NCI-H748 (cell line): ENCODE results near the gene PTPN12.
"Not testable (repeated sequence)": the region's sequence is repeated elsewhere in the genome, so short reads cannot be mapped to it uniquely, and the experiment has no call there.

Experiments used
- DNase-seq: peaks from one replicate; lab custom pipeline; 2025; ENCODE audit not compliant: unreplicated experiment; lab: John Stamatoyannopoulos, UW

Gene PTPN12

DNA sequence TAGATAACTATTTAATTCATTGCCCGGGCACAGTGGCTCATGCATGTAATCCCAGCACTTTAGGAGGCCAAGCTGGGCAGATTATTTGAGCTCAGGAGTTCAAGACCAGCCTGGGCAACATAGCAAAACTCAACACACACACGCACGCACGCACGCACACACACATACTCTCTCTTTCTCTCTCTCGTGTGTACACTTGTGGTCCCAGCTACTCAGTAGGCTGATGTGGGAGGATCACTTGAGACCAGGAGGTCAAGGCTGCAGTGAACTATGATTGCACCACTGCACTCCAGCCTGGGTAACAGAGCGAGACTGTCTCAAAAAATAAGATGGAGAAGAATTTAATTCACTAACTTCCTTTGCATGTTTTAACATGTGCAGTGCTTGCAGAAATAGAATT lies 38.1 kb downstream of the PTPN12 start:
- DNase-seq: no peak

DNA sequence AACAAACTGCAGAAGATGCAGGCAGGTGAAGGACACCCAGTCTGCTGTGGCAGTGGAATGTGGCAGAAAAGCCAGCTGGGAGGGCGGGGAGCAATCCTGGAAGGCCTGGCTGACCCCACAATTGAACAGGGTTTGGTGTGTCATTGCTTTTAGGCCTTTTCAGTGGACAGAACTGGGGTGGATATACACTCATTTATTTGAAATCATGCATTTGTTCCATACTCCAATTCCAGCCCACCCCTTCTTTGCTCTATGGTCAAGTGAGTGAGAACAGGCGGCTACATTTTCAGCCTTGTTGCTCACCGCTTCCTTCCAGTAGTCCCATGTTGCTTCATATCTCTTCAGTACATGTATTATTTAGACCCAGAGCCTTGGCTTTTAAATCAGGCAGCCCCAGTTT lies 39.8 kb downstream of the PTPN12 start:
- no peak for DNase-seq

GRCh38 chr7:77579797-77580196 lies 42.7 kb downstream of the PTPN12 start:
- DNase-seq: no peak

GRCh38 chr7:77580762-77581350 lies 43.8 kb downstream of the PTPN12 start:
- no peak for DNase-seq

GRCh38 chr7:77587272-77587671 lies 50.2 kb downstream of the PTPN12 start:
- DNase-seq: no peak

DNA sequence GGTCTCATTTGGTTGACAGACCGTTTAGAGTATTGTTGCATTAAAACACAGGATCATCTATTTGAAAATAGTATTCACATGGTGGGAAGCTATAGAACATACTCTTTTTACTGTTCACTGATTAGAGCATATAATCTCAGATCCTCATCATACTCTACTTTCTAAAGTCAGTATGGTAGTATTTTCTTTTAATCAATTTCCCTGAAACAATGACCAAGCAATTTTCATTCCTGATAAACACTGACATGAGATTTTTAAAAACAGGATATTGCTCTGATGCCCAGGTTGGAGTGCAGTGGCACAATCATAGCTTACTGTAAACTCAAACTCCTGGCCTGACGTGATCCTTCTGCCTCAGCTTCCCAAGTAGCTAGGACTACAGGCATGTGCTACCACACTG lies 63.9 kb downstream of the PTPN12 start:
- no peak for DNase-seq

- DNase-seq: no peak
Observed at GRCh38 chr7:77606562-77606961, 69.5 kb downstream of the PTPN12 start.

- DNase-seq: no peak
Observed at GRCh38 chr7:77619314-77619713, 82.2 kb downstream of the PTPN12 start.

- no peak for DNase-seq
Observed at GRCh38 chr7:77626586-77627308, 89.7 kb downstream of the PTPN12 start.

- DNase-seq: no peak
Observed at GRCh38 chr7:77627309-77627676, 90.2 kb downstream of the PTPN12 start.

DNA sequence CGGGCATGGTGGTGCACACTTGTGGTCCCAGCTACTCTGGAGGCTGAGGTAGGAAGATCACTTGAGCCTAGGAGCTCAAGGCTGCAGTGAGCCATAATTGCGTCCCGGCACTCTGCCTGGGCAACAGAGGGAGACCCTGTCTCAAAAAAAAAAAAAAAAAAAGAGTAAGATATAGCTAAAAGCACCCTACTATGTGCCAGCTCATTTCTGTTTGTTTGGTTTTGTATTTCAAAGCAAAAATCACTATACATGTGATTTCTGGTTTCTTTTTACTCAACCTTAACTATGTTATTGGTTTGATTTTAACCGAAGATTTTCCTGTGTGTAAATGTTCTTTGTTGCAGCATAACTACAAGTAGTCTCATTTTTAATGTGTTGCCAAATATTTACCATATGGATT lies 92.7 kb downstream of the PTPN12 start:
- no peak for DNase-seq

- DNase-seq: no peak
Observed at GRCh38 chr7:77631820-77632219, 94.7 kb downstream of the PTPN12 start.

DNA sequence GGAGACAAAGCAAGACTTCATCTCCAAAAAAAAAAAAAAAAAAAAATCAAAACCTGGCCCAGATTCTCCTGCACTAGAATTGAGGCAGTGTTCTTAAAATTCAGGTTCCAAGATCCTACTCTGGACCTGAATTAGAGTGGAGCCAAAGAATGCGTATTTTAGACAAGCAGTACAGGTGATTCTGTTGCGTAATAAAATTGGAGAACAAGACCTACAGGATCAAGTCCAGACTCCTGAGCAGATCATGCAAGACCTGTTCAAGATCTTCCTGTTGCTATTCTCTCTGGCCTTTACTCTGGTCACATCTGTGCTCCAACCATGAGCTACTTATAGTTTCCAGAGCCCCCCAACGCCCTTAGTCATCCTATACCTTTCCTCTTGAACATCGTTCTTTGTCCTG lies 107.7 kb downstream of the PTPN12 start:
- DNase-seq: no peak

- DNase-seq: no peak
Observed at GRCh38 chr7:77648742-77649338, 111.7 kb downstream of the PTPN12 start.

GRCh38 chr7:77649716-77650349 lies 112.7 kb downstream of the PTPN12 start:
- DNase-seq: no peak

DNA sequence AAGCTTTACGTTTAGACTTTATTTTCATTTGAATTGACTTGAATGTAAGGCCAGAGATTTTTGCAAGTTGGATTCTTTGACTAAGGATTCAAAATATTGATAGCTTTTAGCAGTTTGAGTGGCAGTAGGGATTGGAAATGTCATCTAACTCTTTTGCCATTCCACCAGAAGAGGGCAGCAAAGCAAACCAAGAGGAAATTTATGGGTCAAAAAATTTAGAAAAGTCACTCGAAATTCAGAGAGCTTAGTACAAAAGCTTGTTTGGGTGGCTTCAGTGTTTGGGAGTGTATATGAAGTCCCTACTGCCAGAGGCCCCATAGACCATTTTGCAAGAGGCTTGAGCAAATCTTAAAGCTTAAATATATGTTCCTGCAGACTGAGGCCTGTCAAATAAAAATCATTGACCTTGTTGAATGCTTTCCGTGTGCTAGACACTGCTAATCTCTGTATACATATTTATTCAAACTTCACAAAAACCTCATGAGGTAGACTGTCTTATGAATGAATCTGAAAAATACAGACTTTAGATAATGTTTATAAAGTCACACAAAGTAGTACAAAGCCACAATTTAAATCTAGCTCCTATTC lies 114.6 kb downstream of the PTPN12 start:
- peak; percentile 30 for DNase-seq

- DNase-seq: not testable (repeated sequence)
Observed at GRCh38 chr7:77652826-77653225, 115.7 kb downstream of the PTPN12 start.

DNA sequence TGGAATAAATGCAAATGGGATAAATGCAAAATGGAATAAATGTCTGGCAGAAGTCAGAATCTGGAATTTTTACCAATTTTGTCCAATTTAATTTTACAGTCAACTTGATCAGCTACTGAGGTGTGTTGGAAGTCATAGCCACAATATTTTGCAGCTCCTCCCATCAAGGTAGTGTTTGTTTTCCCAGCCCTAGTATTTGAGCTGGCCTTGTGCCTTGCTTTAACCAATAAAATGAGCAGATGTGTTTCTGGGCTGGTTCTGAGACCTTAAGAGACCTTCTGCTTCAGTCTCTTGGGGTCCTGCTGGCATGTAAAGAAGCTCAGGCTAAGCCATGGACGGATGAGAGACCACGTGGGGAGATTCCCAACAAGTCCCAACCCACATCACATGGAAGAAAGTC lies 116.5 kb downstream of the PTPN12 start:
- DNase-seq: no peak

DNA sequence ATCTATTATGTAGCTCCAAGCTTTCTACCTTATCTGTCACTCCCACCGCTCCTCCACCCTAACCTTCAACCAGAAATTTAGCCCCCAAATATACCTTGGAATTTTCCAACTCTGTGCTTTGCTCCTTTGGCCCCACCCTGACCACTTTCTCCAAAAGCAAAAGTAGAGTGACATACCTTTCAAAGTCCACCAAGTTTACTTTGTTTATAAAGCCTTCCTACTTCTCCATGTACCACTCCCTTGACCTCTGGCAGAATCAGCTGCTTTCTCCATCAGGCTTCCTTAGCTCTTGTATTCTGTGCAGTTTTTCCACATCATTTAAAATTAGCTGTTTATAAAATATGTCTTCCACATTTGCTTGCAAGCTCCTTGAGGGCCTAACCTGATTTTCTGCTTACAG lies 118.3 kb downstream of the PTPN12 start:
- DNase-seq: no peak

GRCh38 chr7:77655836-77656455 lies 118.9 kb downstream of the PTPN12 start:
- DNase-seq: no peak
